ENCODE data around the gene CD96.

The CD96 gene

DNA sequence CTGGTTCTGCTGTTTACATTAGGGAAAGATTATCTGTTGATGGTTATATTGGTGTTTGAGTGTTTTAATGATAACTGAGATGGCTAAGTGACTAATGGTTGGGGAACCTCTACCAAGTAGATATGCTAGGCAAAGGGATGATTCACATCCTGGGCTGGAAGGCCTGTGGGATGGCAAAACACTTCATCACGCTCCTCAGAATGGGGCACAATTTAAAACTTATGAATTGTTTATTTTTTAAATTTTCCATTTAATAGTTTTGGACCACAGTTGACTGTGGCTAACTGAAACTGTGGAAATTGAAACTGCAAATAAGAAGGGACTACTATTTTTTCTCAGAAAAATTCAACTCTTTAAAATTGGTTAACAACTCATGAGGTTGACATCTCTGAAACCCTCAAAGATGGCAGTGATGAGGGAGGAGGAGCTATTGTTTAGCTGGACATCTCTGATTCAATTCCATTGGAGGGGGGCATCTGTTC, 153.7 kb downstream of the CD96 start:
- Histone ChIP-seq H3K79me2 (ENCODE audit: insufficient read depth, low read depth) (no peaks in the 10 kb centered on the region), H2AFZ (ENCODE audit: low read depth) (no peak overlapping the region), H3K4me3 (IDR thresholded peaks at IDR 0.05; ENCODE audit: insufficient read depth, low read depth, low read length) (no peak overlapping the region), H3K27ac (no peak overlapping the region), H3K4me1 (ENCODE audit: low read depth, poor library complexity, severe bottlenecking) (peaks cover 29% of the 10 kb centered on the region), H3K27me3 (ENCODE audit: insufficient read depth, low read depth) (no peaks in the 10 kb centered on the region), H3K4me2 (no peak overlapping the region), H4K20me1 (ENCODE audit: insufficient read depth) (no peaks in the 10 kb centered on the region), H3K36me3 (ENCODE audit: insufficient read depth) (no peaks in the 10 kb centered on the region), H3K9ac (no peak overlapping the region)
- TF ChIP-seq, protein P1, sequence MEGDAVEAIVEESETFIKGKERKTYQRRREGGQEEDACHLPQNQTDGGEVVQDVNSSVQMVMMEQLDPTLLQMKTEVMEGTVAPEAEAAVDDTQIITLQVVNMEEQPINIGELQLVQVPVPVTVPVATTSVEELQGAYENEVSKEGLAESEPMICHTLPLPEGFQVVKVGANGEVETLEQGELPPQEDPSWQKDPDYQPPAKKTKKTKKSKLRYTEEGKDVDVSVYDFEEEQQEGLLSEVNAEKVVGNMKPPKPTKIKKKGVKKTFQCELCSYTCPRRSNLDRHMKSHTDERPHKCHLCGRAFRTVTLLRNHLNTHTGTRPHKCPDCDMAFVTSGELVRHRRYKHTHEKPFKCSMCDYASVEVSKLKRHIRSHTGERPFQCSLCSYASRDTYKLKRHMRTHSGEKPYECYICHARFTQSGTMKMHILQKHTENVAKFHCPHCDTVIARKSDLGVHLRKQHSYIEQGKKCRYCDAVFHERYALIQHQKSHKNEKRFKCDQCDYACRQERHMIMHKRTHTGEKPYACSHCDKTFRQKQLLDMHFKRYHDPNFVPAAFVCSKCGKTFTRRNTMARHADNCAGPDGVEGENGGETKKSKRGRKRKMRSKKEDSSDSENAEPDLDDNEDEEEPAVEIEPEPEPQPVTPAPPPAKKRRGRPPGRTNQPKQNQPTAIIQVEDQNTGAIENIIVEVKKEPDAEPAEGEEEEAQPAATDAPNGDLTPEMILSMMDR (conservative IDR thresholded peaks at IDR 0.05; ENCODE audit: low read depth, low read length) = no peak

DNA sequence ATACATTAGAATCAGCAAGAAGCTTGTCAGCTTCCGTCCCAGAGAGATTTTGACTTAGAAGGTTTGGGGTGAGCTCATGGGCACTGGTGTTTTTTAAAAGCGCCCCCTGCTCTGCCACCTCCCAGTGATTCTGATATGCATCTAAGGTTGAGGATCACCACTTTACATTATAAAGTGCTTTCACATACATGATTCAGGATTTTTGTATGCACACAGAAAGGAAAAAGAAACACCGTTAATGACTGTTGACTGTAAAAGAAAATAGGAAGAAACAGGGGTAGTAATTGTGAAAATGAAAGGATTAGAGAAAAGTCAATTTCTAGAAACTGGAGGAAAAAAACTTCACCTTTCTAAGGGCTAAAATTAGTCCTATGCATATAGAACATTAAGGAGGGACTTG, 158.1 kb downstream of the CD96 start:
- no peak overlapping the region for H3K4me2 ChIP-seq
- H3K4me3 ChIP-seq (IDR thresholded peaks at IDR 0.05; ENCODE audit: insufficient read depth, low read depth, low read length) = no peak overlapping the region
- peaks cover 9% of the 10 kb centered on the region for H3K4me1 ChIP-seq (ENCODE audit: low read depth, poor library complexity, severe bottlenecking)
- no peaks in the 10 kb centered on the region for H3K36me3 ChIP-seq (ENCODE audit: insufficient read depth)
- TF ChIP-seq, protein P1 (conservative IDR thresholded peaks at IDR 0.05; ENCODE audit: low read depth, low read length) = no peak
- no peak overlapping the region for H3K27ac ChIP-seq
- H3K9ac ChIP-seq = no peak overlapping the region
- no peaks in the 10 kb centered on the region for H4K20me1 ChIP-seq (ENCODE audit: insufficient read depth)
- no peak overlapping the region for H2AFZ ChIP-seq (ENCODE audit: low read depth)
- no peaks in the 10 kb centered on the region for H3K27me3 ChIP-seq (ENCODE audit: insufficient read depth, low read depth)
- no peaks in the 10 kb centered on the region for H3K79me2 ChIP-seq (ENCODE audit: insufficient read depth, low read depth)

DNA sequence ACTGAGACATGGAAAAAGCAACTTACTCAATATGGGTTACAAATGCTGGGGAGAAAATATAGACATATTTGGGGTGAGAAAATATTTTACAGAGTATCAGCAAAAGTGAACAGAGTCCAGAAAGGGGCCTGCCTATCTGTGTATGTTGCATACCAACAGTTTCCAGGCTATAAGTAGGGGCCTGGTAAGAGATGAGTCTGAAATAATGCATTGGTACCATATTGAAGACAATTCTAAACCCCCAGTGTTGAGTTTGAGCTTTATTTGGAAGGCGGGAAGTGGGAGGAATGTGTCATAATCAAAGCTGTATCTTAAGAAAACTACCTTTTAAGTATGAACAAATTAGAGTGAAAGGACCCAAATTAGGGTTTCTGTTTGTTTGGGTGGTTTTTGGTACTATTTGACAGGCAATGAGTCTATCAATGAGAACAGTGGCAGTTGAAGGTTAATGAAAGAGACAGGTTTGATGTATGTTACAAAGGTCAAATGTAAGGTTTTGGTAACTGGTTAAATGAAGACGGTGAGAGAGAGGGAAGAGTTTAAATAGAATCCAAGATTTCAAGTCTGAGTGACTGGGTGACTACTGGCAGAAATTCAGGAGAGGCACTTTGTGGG, 159.4 kb downstream of the CD96 start:
- Histone ChIP-seq H3K4me3 (IDR thresholded peaks at IDR 0.05; ENCODE audit: insufficient read depth, low read depth, low read length) (no peak overlapping the region), H3K27me3 (ENCODE audit: insufficient read depth, low read depth) (no peaks in the 10 kb centered on the region), H3K79me2 (ENCODE audit: insufficient read depth, low read depth) (no peaks in the 10 kb centered on the region), H2AFZ (ENCODE audit: low read depth) (no peak overlapping the region), H3K36me3 (ENCODE audit: insufficient read depth) (no peaks in the 10 kb centered on the region), H3K27ac (no peak overlapping the region), H4K20me1 (ENCODE audit: insufficient read depth) (no peaks in the 10 kb centered on the region), H3K9ac (no peak overlapping the region), H3K4me1 (ENCODE audit: low read depth, poor library complexity, severe bottlenecking) (peaks cover 3% of the 10 kb centered on the region), H3K4me2 (no peak overlapping the region)
- TF ChIP-seq, protein P1 (conservative IDR thresholded peaks at IDR 0.05; ENCODE audit: low read depth, low read length) = no peak
